HTR-8/SVneo (cell line): ENCODE measurements around the gene GATA5.

Source experiments
- DNase-seq: peaks from one replicate; pipeline ENCODE4 v3.0.0; 2011; ENCODE audit warnings: low spot score, mixed read lengths; ENCODE audit not compliant: insufficient read length
- FAIRE-seq: peaks from 2 replicates; lab custom pipeline; 2011; peaks lifted over from hg19 to GRCh38; lab: Jason Lieb, UNC

The GATA5 gene

DNA sequence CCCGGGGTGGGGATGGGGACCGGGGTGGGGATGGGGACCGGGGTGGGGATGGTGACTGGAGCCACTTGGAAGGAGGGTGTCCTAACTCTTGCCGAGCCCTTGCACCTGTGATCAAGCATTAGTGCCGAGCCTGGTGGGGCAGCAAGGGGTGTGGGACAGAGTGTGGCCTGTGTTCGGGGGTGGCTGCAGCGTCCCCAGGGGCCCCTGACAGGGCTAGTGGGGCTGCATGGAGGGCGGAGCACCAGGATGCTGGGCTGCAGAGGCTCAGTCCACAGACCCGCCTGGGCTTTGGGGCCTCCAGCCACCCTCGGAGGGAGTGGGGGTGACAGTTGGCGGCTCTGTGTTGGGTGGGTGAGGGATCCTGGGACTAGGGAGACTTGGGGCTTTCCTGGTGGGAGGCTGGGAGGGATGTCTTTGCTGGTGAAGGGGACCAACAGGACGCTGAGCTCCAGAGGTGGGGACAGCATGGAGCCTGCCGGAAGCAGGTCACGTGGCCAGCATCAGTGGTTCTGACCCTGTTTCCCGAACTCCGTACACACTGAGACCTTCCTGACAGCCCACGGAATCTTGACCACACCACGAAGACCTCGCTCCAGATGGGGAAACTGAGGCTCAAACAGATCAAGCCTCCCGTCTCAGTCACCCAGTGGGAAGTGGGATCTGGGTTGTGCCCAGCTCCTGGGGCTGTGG lies 53.0 kb downstream of the GATA5 start:
- FAIRE-seq (peak; percentile 38), DNase-seq (no peak)

GRCh38 chr20:62421716-62421990 lies 54.1 kb downstream of the GATA5 start:
- DNase-seq (no peak), FAIRE-seq (no peak)

- no peak for DNase-seq
- peak; percentile 100 for FAIRE-seq
Observed at GRCh38 chr20:62420846-62421715, 54.7 kb downstream of the GATA5 start.

DNA sequence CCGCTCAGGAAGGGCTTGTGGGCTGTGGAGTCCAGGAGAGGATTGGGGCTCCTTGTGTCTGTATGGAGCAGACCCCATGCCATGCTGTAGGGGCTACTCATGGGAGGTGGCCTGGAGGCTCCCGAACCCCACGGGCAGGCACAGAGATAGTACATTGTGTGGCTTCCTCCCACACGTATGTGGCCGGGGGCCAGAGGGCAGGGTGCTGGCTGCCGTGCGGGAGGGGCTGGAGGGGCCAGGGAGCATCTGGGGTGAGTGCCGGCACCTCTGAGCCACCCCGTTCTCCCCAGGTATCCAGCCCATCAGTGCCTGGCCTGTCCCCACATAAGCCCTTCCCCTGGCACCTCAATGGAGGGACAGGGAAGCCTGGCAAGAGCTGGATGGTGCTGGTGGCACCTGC lies 56.0 kb downstream of the GATA5 start:
- DNase-seq (no peak), FAIRE-seq (no peak)

DNA sequence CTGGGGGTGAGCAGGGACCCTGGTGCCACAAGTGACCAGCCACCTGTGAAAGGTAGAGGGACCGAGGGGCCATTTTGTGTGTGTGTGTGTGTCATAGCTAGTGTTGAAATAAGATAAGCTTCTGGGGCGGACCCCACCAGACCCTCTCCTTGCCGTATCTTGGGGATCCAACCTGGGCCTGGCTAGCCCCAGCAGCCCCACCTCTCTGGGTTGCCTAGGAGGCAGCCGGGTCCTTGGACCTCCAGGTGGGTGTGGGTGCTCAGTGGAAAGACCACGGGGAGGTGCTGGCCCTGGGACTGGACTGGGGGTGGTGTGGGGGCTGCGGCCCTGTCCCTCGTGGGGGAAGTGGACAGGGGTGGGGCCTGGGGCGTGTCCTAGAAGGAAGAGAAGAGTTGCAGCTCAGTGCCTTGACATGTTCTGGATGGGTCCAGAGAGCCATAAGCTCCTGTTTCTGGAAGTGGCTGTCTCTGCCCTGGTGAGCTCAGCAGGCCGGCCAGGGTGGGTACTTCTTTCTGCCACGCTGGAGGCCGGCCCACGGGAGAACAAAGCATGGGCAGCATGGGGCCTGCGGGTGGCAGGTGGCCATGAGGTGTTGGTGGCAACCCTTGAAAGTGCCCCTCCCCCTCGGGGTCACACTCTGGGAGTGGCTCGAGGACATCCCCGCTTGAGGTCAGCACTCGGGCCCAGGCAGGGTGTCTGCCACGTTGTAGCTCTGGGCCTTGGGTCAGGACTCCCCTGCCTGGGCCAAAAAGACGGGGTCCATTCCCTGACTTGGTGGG lies 56.9 kb downstream of the GATA5 start:
- peak; percentile 9 for FAIRE-seq
- DNase-seq: no peak

DNA sequence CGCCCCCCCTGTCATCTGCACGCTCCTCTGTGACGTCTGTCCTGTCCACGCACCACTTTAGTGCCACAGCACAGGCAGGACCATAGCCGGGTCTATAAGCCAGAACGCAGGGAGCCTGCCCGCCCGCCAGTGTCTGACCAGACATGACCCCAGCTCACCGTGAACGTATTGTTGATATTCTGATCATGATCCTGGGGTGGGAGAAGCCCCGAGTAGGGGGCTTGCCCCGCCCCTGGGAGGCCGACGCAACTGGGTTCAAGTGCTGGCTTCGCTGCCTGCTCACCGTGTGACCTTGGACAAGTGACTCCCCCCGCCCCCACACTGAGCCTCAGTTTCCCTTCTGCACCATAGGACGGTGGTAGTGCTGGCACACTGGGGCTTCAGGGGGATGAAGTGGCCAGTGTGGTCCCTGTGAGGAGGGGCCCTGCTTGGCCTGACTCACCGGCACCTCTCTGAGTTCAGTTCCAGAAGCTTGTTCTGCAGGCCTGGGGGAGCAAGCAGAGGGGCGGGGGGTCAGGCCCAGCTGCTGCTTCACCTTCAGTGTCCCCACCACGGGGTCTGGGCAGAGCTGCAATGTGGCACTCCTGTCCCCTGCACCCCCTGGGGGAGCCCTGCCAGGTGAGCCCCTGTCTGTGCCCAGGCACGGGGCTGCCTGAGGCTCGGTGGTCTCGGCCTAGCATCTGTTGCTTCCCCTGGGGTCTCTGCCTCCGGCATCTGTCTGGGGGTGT lies 57.6 kb downstream of the GATA5 start:
- FAIRE-seq (peak; percentile 93), DNase-seq (no peak)

GRCh38 chr20:62416651-62417637 lies 58.9 kb downstream of the GATA5 start:
- DNase-seq (no peak), FAIRE-seq (peak; percentile 13)

DNA sequence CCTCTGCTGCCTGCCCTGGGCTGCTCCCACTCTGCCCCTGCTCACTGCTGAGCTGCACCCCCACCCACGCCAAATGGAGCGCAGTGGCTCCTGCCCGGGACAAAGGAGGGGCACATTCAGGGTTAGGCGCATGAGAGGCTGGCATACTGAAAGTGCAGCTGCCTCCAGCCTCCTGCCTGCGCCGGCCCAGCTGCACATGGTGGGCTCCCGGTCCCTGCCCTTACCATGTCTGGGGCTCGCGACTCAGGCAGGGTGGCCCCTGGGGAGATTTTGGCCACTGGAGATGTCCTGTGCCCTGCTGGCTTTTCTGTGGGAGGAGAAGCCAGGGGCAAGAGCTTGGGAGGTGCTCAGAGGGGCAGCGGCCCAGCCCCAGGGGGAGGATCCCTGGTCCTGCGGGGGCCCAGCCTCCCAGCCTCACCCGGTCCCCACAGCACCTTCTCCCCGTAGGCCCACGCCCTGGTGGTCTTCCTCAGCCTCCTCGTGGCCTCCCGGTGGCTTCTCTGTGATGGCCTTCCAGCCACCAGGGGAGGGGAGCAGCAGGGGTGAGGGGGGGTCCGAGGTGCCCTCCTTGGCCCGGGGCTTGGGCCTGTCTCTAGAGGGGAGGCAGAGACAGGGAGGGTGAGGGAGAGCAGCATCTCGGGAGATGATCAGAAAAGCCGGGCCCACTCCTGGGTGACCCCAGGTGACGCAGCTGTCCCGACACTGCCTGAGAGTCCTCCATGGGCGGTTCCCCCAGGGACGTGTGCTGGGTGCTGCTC lies 60.3 kb downstream of the GATA5 start:
- DNase-seq: no peak

DNA sequence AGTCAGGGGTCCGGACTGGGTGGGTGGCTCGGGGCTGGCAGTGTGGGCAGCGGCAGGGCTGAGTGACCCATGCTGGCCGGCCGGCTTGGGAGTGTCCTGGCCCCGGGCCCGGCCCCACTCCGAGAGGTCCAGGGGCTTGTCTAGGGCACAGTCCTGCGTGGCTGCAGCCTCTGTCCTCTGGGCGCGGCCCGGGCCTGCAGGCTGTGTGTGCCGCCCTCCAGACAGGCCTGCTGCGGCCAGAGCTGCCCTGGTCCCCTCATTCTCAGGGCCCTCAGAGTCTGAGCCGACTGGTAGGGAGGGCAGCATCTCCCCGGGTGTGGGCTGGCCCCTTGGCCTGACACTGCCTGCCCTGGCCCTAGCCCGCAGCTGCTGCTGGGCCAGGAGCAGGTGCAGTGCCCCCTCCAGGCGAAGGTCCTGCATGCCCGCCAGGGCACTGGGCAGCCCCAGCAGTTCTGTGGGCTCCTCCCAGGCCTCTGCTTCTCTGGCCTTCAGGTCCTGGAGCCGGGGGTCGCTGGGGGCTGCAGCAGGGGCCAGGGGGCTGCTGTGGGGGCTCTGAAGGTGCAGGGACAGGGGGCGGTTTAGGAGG lies 61.8 kb downstream of the GATA5 start:
- no peak for DNase-seq
- peak; percentile 93 for FAIRE-seq

More for the DNA sequence above, 60.3 kb downstream of the GATA5 start:
- FAIRE-seq: no peak
